GM12878 (cell line): ENCODE results near the gene COL2A1. TPM values are rescaled to one million over a fixed set of nuclear protein-coding genes. Genes with fewer than 3 reads are reported as not detected.

Experiments
- ATAC-seq: fragments of 200-7000 bp; cut with Tn5 transposase; 3 replicates; pipeline ENCODE4 v1.9.1; 2020; ENCODE audit warnings: mild to moderate bottlenecking, moderate library complexity
- Bru-seq: library from RNA; stranded (reverse); fragments of 400-500 nt; gene quantifications from one replicate; lab custom pipeline; 2021; lab: Mats Ljungman, UMichigan
- BruChase-seq, 2 experiments: library from RNA; stranded (reverse); fragments of 400-500 nt; gene quantifications; one replicate each; lab custom pipeline; 2021; lab: Mats Ljungman, UMichigan
- BruUV-seq: library from RNA; stranded (reverse); fragments of 400-500 nt; replicated peaks from 2 replicates; lab custom pipeline; 2021; lab: Mats Ljungman, UMichigan
- CTCF ChIA-PET: fragments of 300-600 bp; sonication (Branson Sonifier 250); formaldehyde crosslinking; extraction: SDS; loops from one replicate; lab custom pipeline; 2021; ENCODE audit warnings: inconsistent platforms; lab: Yijun Ruan, JAX
- POLR2A ChIA-PET: fragments of 350-600 bp; formaldehyde crosslinking; extraction: SDS; loops from one replicate; lab custom pipeline; 2021; ENCODE audit warnings: inconsistent platforms; lab: Charles Lee
- RAD21 ChIA-PET: fragments of 300-600 bp; sonication (Branson Sonifier 250); formaldehyde crosslinking; loops from one replicate; lab custom pipeline; 2023; ENCODE audit warnings: antibody characterized with exemption; ENCODE audit not compliant: unreplicated experiment; lab: Charles Lee
- SMC1A ChIA-PET: fragments of 300-600 bp; sonication (Branson Sonifier 250); formaldehyde crosslinking; loops from one replicate; lab custom pipeline; 2023; ENCODE audit not compliant: unreplicated experiment, uncharacterized antibody; lab: Charles Lee
- DNase-seq: peaks from one replicate; pipeline ENCODE4 v3.0.0-alpha.2; 2011; ENCODE audit warnings: low read depth, low spot score
- FAIRE-seq: peaks from 3 replicates; lab custom pipeline; 2011; peaks lifted over from hg19 to GRCh38; lab: Jason Lieb, UNC
- H2AFZ ChIP-seq: 2 replicates; pipeline ENCODE4 v1.6.0; 2011; ENCODE audit warnings: low read depth, low read length, control low read depth; ENCODE audit not compliant: control insufficient read depth
- H3K27ac ChIP-seq: 2 replicates; pipeline ENCODE4 v1.5.1; 2011; ENCODE audit warnings: control low read depth; ENCODE audit not compliant: control insufficient read depth, insufficient read depth
- H3K27me3 ChIP-seq, 2 experiments: replicated peaks in 1 of 2; 2 replicates each; pipeline versions ENCODE4 v1.6.0 to v1.6.1; 2011; ENCODE audit warnings: low read length in 1 of 2; ENCODE audit not compliant: control insufficient read depth in 2 of 2, insufficient read depth in 2 of 2
- H3K36me3 ChIP-seq, 2 experiments: 2 replicates each; pipeline ENCODE4 v1.5.1; 2011; ENCODE audit warnings: low read length in 1 of 2; ENCODE audit not compliant: control insufficient read depth in 2 of 2, insufficient read depth in 2 of 2
- H3K4me1 ChIP-seq: 2 replicates; pipeline ENCODE4 v1.6.1; 2011; ENCODE audit warnings: mild to moderate bottlenecking, low read length, moderate library complexity, mixed read lengths; ENCODE audit not compliant: control insufficient read depth, insufficient read depth
- H3K4me2 ChIP-seq: 2 replicates; pipeline ENCODE4 v1.6.0; 2011; ENCODE audit warnings: control low read depth; ENCODE audit not compliant: control insufficient read depth, insufficient read depth
- H3K4me3 ChIP-seq: fragments of 200-600 bp; sonication (generic); 2 replicates; pipeline ENCODE4 v1.5.1; 2016
- H3K79me2 ChIP-seq: 2 replicates; pipeline ENCODE4 v1.6.0; 2011; ENCODE audit warnings: low read length; ENCODE audit not compliant: control insufficient read depth, insufficient read depth
- H3K9ac ChIP-seq: 2 replicates; pipeline ENCODE4 v1.8.0; 2011; ENCODE audit warnings: low read length, control low read depth, mixed read lengths; ENCODE audit not compliant: control insufficient read depth, insufficient read depth
- H3K9me3 ChIP-seq: replicated peaks from 3 replicates; pipeline ENCODE4 v1.5.1; 2011; ENCODE audit warnings: mild to moderate bottlenecking, low read length; ENCODE audit not compliant: control insufficient read depth, insufficient read depth
- H4K20me1 ChIP-seq: 2 replicates; pipeline ENCODE4 v1.6.0; 2011; ENCODE audit not compliant: control insufficient read depth, insufficient read depth
- CBX3 ChIP-seq: fragments of 200-600 bp; sonication (generic); IDR thresholded peaks from 2 replicates; pipeline ENCODE4 v1.6.1; 2016; ENCODE audit warnings: low read depth, borderline replicate concordance
- CBX5 ChIP-seq: sonication (generic); IDR thresholded peaks from 2 replicates; pipeline ENCODE4 v1.6.1; 2016; ENCODE audit warnings: low read depth, moderate library complexity, mild to moderate bottlenecking, inconsistent platforms
- ETV6 ChIP-seq, 2 experiments: fragments of 450-650 bp in 1 of 2; IDR thresholded peaks in 1 of 2; conservative IDR thresholded peaks in 1 of 2; 2 replicates each; pipeline ENCODE4 v1.6.1; 2014; ENCODE audit warnings: antibody characterized with exemption in 1 of 2, borderline replicate concordance in 1 of 2, low read depth in 1 of 2, mild to moderate bottlenecking in 1 of 2, moderate library complexity in 1 of 2
- MEF2B ChIP-seq: fragments of 450-650 bp; IDR thresholded peaks from 2 replicates; pipeline ENCODE4 v1.6.1; 2018; ENCODE audit warnings: mild to moderate bottlenecking, moderate library complexity; ENCODE audit not compliant: partially characterized antibody, poor library complexity, severe bottlenecking
- SIN3A ChIP-seq: IDR thresholded peaks from 2 replicates; pipeline ENCODE4 v1.6.1; 2012; ENCODE audit warnings: low read depth, low read length, improper control_type of control experiment
- SUZ12 ChIP-seq: fragments of 200-600 bp; sonication (generic); IDR thresholded peaks from one replicate; pipeline ENCODE4 v1.6.1; 2018; ENCODE audit warnings: antibody characterized with exemption, mild to moderate bottlenecking; ENCODE audit not compliant: unreplicated experiment
- WGBS: methylation state at CpG from one replicate; pipeline ENCODE4 v1.1.6; 2016; ENCODE audit warnings: low lambda C conversion rate; ENCODE audit not compliant: insufficient replicate concordance, insufficient coverage; ENCODE audit errors: missing lambda C conversion rate; 5-methylcytosine and 5-hydroxymethylcytosine counted together
- in situ Hi-C: fragments of 300-500 bp; cut with MboI; formaldehyde crosslinking; loops from 9 replicates; pipeline ENCODE4 v1.14.3; 2018; ENCODE audit warnings: mixed read lengths
- intact Hi-C: fragments of 100-400 bp; cut with micrococcal nuclease; formaldehyde crosslinking; loops from one replicate; pipeline ENCODE4 v1.14.2; 2022; ENCODE audit not compliant: unreplicated experiment
- long read RNA-seq, 2 experiments: library from polyadenylated mRNA; unstranded; transcript quantifications; one replicate each; pipeline ENCODE4 v2.0.0, GENCODE V29; 2019 to 2020
- polyA minus RNA-seq, 3 experiments: library from RNA; depleted of rRNA, polyadenylated mRNA; stranded (reverse); fragments of >200 nt; gene quantifications; 2 replicates each; pipeline ENCODE4 v1.2.3, GENCODE V29; 2011
- polyA plus RNA-seq, 11 experiments: library from polyadenylated mRNA; depleted of rRNA in 4 of 11; unstranded in 6 of 11; stranded (reverse) in 5 of 11; fragments of >200 nt; fragmentation: Nextera tagmentation in 4 of 11; fragmentation: Illumina TruSeq in 1 of 11; extraction: Ambion mirVana in 4 of 11; extraction: Trizol in 1 of 11; gene quantifications; 1 replicate in 1 of 11; 2 replicates in 10 of 11; pipeline versions ENCODE4 v1.2.1 to v1.2.3, GENCODE V29; 2011 to 2016; ENCODE audit warnings: inconsistent platforms in 2 of 11, missing spikeins in 2 of 11, low read depth in 1 of 11
- total RNA-seq, 4 experiments: library from RNA; depleted of rRNA in 3 of 4; stranded (reverse); fragments of >200 nt in 3 of 4; fragmentation: Illumina TruSeq in 1 of 4; extraction: Trizol in 1 of 4; gene quantifications; 2 replicates each; pipeline versions ENCODE4 v1.2.1 to v1.2.3, GENCODE V29; 2013 to 2021
- TF ChIP-seq, protein P1 (sequence below): fragments of 450-650 bp; formaldehyde crosslinking; IDR thresholded peaks from 2 replicates; pipeline ENCODE4 v1.4.0; 2020; ENCODE audit warnings: mild to moderate bottlenecking, moderate library complexity
- TF ChIP-seq, protein P2 (sequence below): IDR thresholded peaks from 2 replicates; pipeline ENCODE4 v1.6.1; 2012; ENCODE audit warnings: improper control_type of control experiment, low read depth, low read length; ENCODE audit not compliant: insufficient replicate concordance

The COL2A1 gene
- total RNA-seq (2013; cell fraction: nucleolus; rRNA removed) = not detected in 2 replicates
- 0.27 and 0.28 TPM in 2 replicates for total RNA-seq (2014; rRNA removed)
- total RNA-seq (2014; rRNA removed; fragmentation: Illumina TruSeq; extraction: Trizol) = 0.09 and 0.13 TPM in 2 replicates
- total RNA-seq (2021) = 0.66 and 0.67 TPM in 2 replicates
- 0.12 TPM for polyA plus RNA-seq (2011; ENCODE audit: low read depth)
- not detected in 2 replicates for polyA plus RNA-seq (2011; rRNA removed)
- polyA plus RNA-seq (2011; cell fraction: cytosol; rRNA removed) = 0.02 TPM in 1 of 2 replicates, not detected in the other
- polyA plus RNA-seq (2011; cell fraction: nucleus; rRNA removed) = 0.07 and 0.13 TPM in 2 replicates
- polyA plus RNA-seq (2012) = 0.12 and 0.13 TPM in 2 replicates
- 0.12 and 0.25 TPM in 2 replicates for polyA plus RNA-seq (2014; fragmentation: Illumina TruSeq; extraction: Trizol)
- polyA plus RNA-seq (2014; fragmentation: Nextera tagmentation; extraction: Ambion mirVana) = under 1 TPM; 0.06 to 0.09 TPM
- polyA plus RNA-seq (2014; rRNA removed) = 0.33 and 0.65 TPM in 2 replicates
- polyA plus RNA-seq (2016; fragmentation: Nextera tagmentation; extraction: Ambion mirVana) = under 1 TPM; 0.19 TPM
- polyA minus RNA-seq (2011; rRNA and poly(A)+ RNA removed) = not detected in 2 replicates
- polyA minus RNA-seq (2011; cell fraction: cytosol; rRNA and poly(A)+ RNA removed) = not detected in 2 replicates
- polyA minus RNA-seq (2011; cell fraction: nucleus; rRNA and poly(A)+ RNA removed) = not detected in 2 replicates
- percentile 3 among the genes with signal in this experiment for Bru-seq, nascent RNA
- BruChase-seq, experiment 1, labeled RNA remaining after a 6-hour chase = percentile 6 among the genes with signal in this experiment
- percentile 5 among the genes with signal in this experiment for BruChase-seq, experiment 2, labeled RNA remaining after a 2-hour chase
- long read RNA-seq, experiment 1 = 0 reads
- long read RNA-seq, experiment 2 = 0 reads

DNA sequence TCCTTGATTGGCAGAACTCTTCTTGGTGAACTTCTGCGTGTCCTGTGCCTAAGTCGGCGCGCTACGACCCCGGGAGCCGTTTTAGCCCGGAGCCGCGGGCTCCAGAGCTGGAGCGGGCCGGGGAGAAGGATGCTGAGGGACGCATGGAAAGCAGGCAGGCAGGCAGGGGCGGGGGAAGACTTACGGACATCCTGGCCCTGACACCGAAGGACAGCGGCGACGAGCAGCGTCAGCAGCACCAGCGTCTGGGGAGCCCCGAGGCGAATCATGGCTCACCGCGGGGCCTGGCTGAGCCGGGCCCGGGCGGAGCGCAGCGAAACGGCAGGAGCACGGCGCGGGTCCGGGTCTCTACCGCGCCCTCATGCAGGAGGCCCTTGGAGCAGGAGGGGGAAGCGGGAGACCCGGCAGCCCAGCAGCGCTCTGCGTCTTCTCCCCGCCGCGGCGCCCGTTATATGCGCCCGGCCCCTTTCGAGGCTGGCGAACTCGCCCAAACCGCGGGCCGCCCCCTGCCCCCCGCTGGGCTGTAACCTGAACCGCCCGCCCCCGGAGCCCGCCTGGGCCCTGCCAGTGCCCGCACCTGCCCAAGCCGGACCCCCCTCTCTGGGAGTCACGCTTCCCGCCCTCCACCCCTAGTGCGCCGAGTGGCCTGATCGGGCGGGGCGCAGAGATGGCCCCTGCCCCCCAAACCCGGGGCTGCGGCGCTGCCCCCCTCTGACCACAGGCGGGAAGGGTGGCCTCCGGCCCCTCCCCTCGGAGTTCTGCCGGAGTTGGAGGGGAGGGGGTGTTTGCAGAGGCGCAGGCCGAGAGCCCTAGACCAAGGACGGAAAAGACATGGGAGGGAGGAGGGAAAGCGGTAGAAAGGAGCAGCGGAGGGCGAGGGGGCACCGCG lies at the start of gene COL2A1:
COL2A1 (minus strand) TSS at position 424 of the 889 bp plus-strand sequence; CDS start at position 269, 155 bp downstream.
- no peaks in the 10 kb centered on the region for H3K9me3 ChIP-seq
- no peaks in the 10 kb centered on the region for H3K36me3 ChIP-seq
- no peak within 1 kb of the TSS for H3K4me2 ChIP-seq
- BruUV-seq = no TSS peak
- FAIRE-seq = no peak
- H3K27ac ChIP-seq = no peak within 1 kb of the TSS
- CTCF ChIA-PET = no interaction called here
- no peak within 1 kb of the TSS for H3K9ac ChIP-seq
- no peaks in the 10 kb centered on the region for H4K20me1 ChIP-seq
- no peaks in the 10 kb centered on the region for H3K79me2 ChIP-seq
- POLR2A ChIA-PET = no interaction called here
- DNase-seq = no peak
- 3% methylated on average over 78 of the region's 83 CpGs for WGBS
- peak; percentile 39 for ATAC-seq
- no peak within 1 kb of the TSS for H2AFZ ChIP-seq
- SMC1A ChIA-PET = interaction anchor here (0.6 kb wide), 1 partner anchor 174 kb away, joined by 3 read pairs; no protein-coding TSS in a partner anchor
- H3K4me3 ChIP-seq = no peak within 1 kb of the TSS
- H3K27me3 ChIP-seq = peaks cover 24 to 28% of the 10 kb centered on the region in 2 experiments
- in situ Hi-C loops = no loop called here
- RAD21 ChIA-PET = no interaction called here
- no peaks in the 10 kb centered on the region for H3K4me1 ChIP-seq
- intact Hi-C loops = no loop called here
- TF ChIP-seq SUZ12 (peak; percentile 57), MEF2B (no peak), ETV6 (conservative IDR thresholded peaks at IDR 0.05 in 1 of 2, IDR thresholded peaks at IDR 0.05 in 1 of 2; ENCODE audit: borderline replicate concordance in 1 of 2, low read depth in 1 of 2) (no peak), SIN3A (no peak), CBX3 (no peak), CBX5 (no peak)
- TF ChIP-seq, protein P1, sequence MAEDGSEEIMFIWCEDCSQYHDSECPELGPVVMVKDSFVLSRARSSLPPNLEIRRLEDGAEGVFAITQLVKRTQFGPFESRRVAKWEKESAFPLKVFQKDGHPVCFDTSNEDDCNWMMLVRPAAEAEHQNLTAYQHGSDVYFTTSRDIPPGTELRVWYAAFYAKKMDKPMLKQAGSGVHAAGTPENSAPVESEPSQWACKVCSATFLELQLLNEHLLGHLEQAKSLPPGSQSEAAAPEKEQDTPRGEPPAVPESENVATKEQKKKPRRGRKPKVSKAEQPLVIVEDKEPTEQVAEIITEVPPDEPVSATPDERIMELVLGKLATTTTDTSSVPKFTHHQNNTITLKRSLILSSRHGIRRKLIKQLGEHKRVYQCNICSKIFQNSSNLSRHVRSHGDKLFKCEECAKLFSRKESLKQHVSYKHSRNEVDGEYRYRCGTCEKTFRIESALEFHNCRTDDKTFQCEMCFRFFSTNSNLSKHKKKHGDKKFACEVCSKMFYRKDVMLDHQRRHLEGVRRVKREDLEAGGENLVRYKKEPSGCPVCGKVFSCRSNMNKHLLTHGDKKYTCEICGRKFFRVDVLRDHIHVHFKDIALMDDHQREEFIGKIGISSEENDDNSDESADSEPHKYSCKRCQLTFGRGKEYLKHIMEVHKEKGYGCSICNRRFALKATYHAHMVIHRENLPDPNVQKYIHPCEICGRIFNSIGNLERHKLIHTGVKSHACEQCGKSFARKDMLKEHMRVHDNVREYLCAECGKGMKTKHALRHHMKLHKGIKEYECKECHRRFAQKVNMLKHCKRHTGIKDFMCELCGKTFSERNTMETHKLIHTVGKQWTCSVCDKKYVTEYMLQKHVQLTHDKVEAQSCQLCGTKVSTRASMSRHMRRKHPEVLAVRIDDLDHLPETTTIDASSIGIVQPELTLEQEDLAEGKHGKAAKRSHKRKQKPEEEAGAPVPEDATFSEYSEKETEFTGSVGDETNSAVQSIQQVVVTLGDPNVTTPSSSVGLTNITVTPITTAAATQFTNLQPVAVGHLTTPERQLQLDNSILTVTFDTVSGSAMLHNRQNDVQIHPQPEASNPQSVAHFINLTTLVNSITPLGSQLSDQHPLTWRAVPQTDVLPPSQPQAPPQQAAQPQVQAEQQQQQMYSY (CRISPR knock-in tag) = no peak
- TF ChIP-seq, protein P2, sequence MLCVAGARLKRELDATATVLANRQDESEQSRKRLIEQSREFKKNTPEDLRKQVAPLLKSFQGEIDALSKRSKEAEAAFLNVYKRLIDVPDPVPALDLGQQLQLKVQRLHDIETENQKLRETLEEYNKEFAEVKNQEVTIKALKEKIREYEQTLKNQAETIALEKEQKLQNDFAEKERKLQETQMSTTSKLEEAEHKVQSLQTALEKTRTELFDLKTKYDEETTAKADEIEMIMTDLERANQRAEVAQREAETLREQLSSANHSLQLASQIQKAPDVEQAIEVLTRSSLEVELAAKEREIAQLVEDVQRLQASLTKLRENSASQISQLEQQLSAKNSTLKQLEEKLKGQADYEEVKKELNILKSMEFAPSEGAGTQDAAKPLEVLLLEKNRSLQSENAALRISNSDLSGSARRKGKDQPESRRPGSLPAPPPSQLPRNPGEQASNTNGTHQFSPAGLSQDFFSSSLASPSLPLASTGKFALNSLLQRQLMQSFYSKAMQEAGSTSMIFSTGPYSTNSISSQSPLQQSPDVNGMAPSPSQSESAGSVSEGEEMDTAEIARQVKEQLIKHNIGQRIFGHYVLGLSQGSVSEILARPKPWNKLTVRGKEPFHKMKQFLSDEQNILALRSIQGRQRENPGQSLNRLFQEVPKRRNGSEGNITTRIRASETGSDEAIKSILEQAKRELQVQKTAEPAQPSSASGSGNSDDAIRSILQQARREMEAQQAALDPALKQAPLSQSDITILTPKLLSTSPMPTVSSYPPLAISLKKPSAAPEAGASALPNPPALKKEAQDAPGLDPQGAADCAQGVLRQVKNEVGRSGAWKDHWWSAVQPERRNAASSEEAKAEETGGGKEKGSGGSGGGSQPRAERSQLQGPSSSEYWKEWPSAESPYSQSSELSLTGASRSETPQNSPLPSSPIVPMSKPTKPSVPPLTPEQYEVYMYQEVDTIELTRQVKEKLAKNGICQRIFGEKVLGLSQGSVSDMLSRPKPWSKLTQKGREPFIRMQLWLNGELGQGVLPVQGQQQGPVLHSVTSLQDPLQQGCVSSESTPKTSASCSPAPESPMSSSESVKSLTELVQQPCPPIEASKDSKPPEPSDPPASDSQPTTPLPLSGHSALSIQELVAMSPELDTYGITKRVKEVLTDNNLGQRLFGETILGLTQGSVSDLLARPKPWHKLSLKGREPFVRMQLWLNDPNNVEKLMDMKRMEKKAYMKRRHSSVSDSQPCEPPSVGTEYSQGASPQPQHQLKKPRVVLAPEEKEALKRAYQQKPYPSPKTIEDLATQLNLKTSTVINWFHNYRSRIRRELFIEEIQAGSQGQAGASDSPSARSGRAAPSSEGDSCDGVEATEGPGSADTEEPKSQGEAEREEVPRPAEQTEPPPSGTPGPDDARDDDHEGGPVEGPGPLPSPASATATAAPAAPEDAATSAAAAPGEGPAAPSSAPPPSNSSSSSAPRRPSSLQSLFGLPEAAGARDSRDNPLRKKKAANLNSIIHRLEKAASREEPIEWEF = no peak
